NCI-H345 treated with DMSO at 0.1 percent for 48 hours (cell line): ENCODE data around the gene ACTN4.
"Not testable (repeated sequence)": the region's sequence is repeated elsewhere in the genome, so short reads cannot be mapped to it uniquely, and the experiment has no call there.

Experiments used
- DNase-seq: peaks from one replicate; lab custom pipeline; 2025; ENCODE audit not compliant: unreplicated experiment; lab: John Stamatoyannopoulos, UW

ACTN4 gene

GRCh38 chr19:38761884-38762389, 114.5 kb downstream of the ACTN4 start:
- DNase-seq, result not testable (repeated sequence)

GRCh38 chr19:38763795-38764220, 116.4 kb downstream of the ACTN4 start:
- DNase-seq, result no peak

GRCh38 chr19:38765214-38765613, 117.8 kb downstream of the ACTN4 start:
- no peak for DNase-seq

GRCh38 chr19:38766276-38767047, 119.0 kb downstream of the ACTN4 start:
- DNase-seq, result no peak

GRCh38 chr19:38769635-38770211, 122.3 kb downstream of the ACTN4 start:
- DNase-seq, result no peak

GRCh38 chr19:38770228-38770948, 122.9 kb downstream of the ACTN4 start:
- DNase-seq, result not testable (repeated sequence)

- DNase-seq, result not testable (repeated sequence)
Observed at GRCh38 chr19:38770949-38771275, 123.5 kb downstream of the ACTN4 start.

- DNase-seq, result not testable (repeated sequence)
Observed at GRCh38 chr19:38771569-38771968, 124.1 kb downstream of the ACTN4 start.

- DNase-seq, result no peak
Observed at GRCh38 chr19:38773469-38774177, 126.2 kb downstream of the ACTN4 start, which contains the start of gene LGALS7. TSS of gene LGALS7 (minus strand) at chr19:38773517. CDS start at chr19:38773492, 25 bp downstream.

GRCh38 chr19:38774181-38774950, 126.9 kb downstream of the ACTN4 start:
- no peak for DNase-seq

GRCh38 chr19:38778733-38779132, 131.3 kb downstream of the ACTN4 start:
- DNase-seq, result no peak

- DNase-seq, result no peak
Observed at GRCh38 chr19:38780443-38780842, 133.0 kb downstream of the ACTN4 start.

- DNase-seq, result no peak
Observed at GRCh38 chr19:38781058-38781457, 133.6 kb downstream of the ACTN4 start.
